ENCODE measurements around the gene KNSTRN.

- no peak for TF ChIP-seq CTCF (IDR thresholded peaks at IDR 0.05)
- no peak for TF ChIP-seq POLR2A (IDR thresholded peaks at IDR 0.05)
These were observed 23.2 kb downstream of the KNSTRN start, which contains the start of gene IVD for GRCh38 chr15:40405501-40406381.
